Lower lobe of right lung (tissue), 2 donors: ENCODE measurements around the gene SELENOK. TPM values are rescaled to one million over a fixed set of nuclear protein-coding genes. Genes with fewer than 3 reads are reported as not detected.

Source experiments
- ATAC-seq, 2 donors: fragments of 200-7000 bp; cut with Tn5 transposase; one replicate each; pipeline ENCODE4 v1.9.1; 2020 to 2022; ENCODE audit warnings: mild to moderate bottlenecking in 2 of 2, moderate library complexity in 2 of 2
- DNase-seq: peaks from one replicate; pipeline ENCODE4 v3.0.0-alpha.2; 2020
- H3K27ac ChIP-seq: fragments of 200-600 bp; one replicate; pipeline ENCODE4 v1.8.0; 2022
- H3K27me3 ChIP-seq: fragments of 200-600 bp; one replicate; pipeline ENCODE4 v1.8.0; 2022; ENCODE audit warnings: low read depth
- H3K36me3 ChIP-seq: fragments of 200-600 bp; one replicate; pipeline ENCODE4 v1.8.0; 2022; ENCODE audit warnings: mild to moderate bottlenecking
- H3K4me1 ChIP-seq: fragments of 200-600 bp; one replicate; pipeline ENCODE4 v1.8.0; 2022
- H3K4me3 ChIP-seq: fragments of 200-600 bp; one replicate; pipeline ENCODE4 v1.8.0; 2022; ENCODE audit warnings: mild to moderate bottlenecking
- H3K9me3 ChIP-seq: fragments of 200-600 bp; one replicate; pipeline ENCODE4 v1.8.0; 2022
- CTCF ChIP-seq: fragments of 200-600 bp; IDR thresholded peaks from one replicate; pipeline ENCODE4 v1.8.0; 2022; ENCODE audit warnings: antibody characterized with exemption, mild to moderate bottlenecking
- intact Hi-C: fragments of 100-400 bp; cut with DNase I; formaldehyde crosslinking; loops from one replicate; pipeline ENCODE4 v1.11.0; 2022
- total RNA-seq: library from RNA; stranded (reverse); fragmentation: NEBNext Ultra II Directional; extraction: Animal tissue kit (Norgen Biotek cat#: 25700); gene quantifications from one replicate; pipeline ENCODE4 v1.2.1, GENCODE V29; 2021
- donor health status: DM: no; HTN: yes; CAD: no; lungs with severe emphysema.

Gene SELENOK
- total RNA-seq, 1 donor from 2014 or later: 38.7 TPM

- TF ChIP-seq CTCF: no peak
- DNase-seq (no peak), ATAC-seq (no peak)
- H3K27me3 ChIP-seq: no peaks in the 10 kb centered on the region
- H3K9me3 ChIP-seq: no peaks in the 10 kb centered on the region
- intact Hi-C loops: no loop called here
- peaks cover 21% of the 10 kb centered on the region for H3K36me3 ChIP-seq
- no peaks in the 10 kb centered on the region for H3K4me1 ChIP-seq
- no peak overlapping the region for H3K27ac ChIP-seq
- H3K4me3 ChIP-seq: no peak overlapping the region
Observed at GRCh38 chr3:53856964-53857363, 34.7 kb downstream of the SELENOK start.

DNA sequence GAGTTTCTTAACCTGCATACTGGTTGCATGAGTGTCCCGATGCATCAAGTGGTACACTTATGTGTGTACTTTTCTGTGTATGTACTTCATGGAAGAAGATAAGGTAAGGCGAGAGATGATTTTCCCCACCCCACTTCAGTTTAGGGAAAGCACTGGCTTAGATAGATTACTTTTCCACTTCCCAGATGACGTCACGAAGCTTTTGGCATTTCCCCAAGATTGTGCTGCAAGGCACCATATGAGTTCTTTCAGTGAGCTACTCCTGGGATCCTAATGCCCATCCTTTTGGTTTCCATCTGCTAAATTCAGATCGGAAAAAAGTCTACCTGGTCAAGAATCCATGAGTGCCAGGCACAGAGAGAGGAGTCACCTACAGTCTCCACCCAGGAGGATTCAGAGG is 40.8 kb downstream of the SELENOK start:
- Histone ChIP-seq H3K9me3 (no peaks in the 10 kb centered on the region), H3K4me1 (peaks cover 8% of the 10 kb centered on the region), H3K36me3 (no peaks in the 10 kb centered on the region), H3K27ac (no peak overlapping the region), H3K4me3 (no peak overlapping the region), H3K27me3 (peaks cover 26% of the 10 kb centered on the region)
- no peak for ATAC-seq
- no peak for DNase-seq
- no peak for TF ChIP-seq CTCF
- intact Hi-C loops: no loop called here

DNA sequence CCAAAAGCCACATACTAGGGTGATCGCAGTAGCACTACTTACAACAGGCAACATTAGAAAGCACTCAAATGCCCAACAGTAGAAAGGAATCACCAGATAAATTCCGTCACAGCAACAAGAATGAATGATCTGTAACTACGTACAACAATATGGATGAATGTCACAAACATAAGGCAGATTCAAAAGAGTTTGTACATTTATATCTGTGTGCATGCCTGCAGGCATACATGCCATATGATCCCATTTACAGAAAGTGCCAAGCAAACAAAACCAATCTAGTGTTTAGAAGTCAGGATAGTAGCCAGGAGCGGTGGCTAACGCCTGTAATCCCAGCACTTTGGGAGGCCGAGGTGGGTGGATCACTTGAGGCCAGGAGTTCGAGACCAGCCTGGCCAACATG is 41.7 kb downstream of the SELENOK start:
- ATAC-seq (no peak), DNase-seq (no peak)
- Histone ChIP-seq H3K27me3 (peaks cover 28% of the 10 kb centered on the region), H3K36me3 (no peaks in the 10 kb centered on the region), H3K4me1 (peaks cover 15% of the 10 kb centered on the region), H3K9me3 (no peaks in the 10 kb centered on the region), H3K27ac (no peak overlapping the region), H3K4me3 (no peak overlapping the region)
- TF ChIP-seq CTCF: no peak
- intact Hi-C loops: no loop called here

GRCh38 chr3:53846851-53847155 is 44.9 kb downstream of the SELENOK start:
- no peak for DNase-seq
- H3K9me3 ChIP-seq: no peaks in the 10 kb centered on the region
- peak overlapping the region; percentile 74 for H3K4me3 ChIP-seq
- no peak for TF ChIP-seq CTCF
- intact Hi-C loops: no loop called here
- peaks cover 36% of the 10 kb centered on the region for H3K4me1 ChIP-seq
- peaks cover 28% of the 10 kb centered on the region for H3K27me3 ChIP-seq
- ATAC-seq: no peak
- no peaks in the 10 kb centered on the region for H3K36me3 ChIP-seq
- H3K27ac ChIP-seq: no peak overlapping the region

DNA sequence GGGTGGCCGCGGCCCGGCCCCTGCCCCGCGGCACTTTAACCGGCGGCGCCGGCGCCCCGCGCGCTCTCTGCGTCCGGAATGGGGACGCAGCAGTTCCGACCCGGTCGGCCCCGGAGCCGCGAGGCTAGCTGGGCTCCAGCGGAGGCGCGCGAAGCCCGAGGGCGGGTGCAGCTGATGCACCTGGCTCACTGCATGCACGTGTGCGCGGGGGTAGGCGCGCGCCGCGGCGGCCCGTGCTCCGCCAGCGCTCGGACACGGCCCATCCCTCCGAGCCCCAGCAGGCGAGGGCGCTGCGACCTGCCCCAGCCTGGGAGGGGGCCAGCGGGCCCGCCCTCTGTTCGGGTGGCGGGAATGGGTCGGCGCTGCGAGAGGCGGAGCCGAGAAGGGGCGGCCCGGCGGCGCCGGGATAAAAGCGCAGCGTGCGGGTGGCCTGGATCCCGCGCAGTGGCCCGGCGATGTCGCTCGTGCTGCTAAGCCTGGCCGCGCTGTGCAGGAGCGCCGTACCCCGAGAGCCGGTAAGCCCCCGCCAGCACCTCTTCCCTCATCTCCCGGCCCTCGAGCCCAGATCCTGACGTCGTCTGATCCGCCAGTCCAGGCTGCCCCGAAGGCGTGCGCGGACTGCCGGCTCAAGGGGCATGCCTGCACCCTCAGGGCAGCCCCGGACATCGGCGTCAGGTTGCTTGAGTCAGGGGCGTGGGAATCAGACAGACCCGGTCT is 45.4 kb downstream of the SELENOK start, which contains the start of the genes CHDH and IL17RB:
Gene CHDH, minus strand, starts transcription at position 286 of the 717 bp plus-strand sequence. CDS start 22,411 bp downstream, outside the sequence.
Gene IL17RB, plus strand, starts transcription at position 435 of the 717 bp plus-strand sequence. Its CDS starts 21 bp downstream, at position 456.
- ATAC-seq (peak; percentile 93 to 94), DNase-seq (peak; percentile 84)
- Histone ChIP-seq H3K27me3 (peaks cover 28% of the 10 kb centered on the region), H3K27ac (peak within 1 kb of the TSS; percentile 83), H3K4me3 (peak within 1 kb of the TSS; percentile 74), H3K36me3 (no peaks in the 10 kb centered on the region), H3K4me1 (peaks cover 36% of the 10 kb centered on the region), H3K9me3 (no peaks in the 10 kb centered on the region)
- TF ChIP-seq CTCF: no peak
- intact Hi-C loops: no loop called here
